LNCAP (cell line): ENCODE results near the gene CNOT2.

Experiments
- TF ChIP-seq, protein P1 (sequence below): fragments of 450-650 bp; IDR thresholded peaks from 2 replicates; pipeline ENCODE4 v1.5.1; 2017; ENCODE audit warnings: mild to moderate bottlenecking

CNOT2 gene

DNA sequence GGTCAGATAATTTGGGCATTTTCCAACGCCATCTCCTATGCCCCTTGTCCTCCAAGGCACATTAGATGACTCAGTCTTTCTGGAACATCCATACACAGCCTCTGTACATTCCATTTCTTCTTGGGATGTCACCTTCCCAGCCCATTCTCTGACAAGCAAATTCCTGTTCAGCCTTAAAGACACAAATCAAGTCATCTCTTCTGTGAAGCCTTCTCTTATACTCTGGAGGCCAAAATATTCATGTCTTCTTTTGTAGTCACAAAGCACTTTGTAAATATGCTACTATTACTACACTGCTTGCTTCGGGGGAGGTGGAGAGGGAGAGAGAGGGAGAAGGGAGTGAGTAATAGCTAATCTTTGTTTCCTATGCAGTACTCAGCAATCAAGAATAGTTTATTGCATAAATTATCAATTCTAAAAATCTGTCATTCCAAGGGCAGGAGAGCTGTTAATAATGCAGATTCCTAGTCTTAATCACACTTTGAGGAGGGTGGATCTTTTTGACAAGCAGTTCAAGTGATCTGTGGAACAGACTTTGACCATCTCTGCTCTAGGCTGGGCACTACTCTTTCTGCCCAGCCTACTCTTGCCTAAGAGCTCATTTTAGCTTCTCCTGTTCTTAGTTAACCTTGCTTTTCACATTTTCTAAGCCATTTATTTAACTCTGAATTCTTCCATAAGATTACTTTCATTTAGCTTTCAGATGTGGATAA is 150.7 kb downstream of the CNOT2 start:
- TF ChIP-seq, protein P1, sequence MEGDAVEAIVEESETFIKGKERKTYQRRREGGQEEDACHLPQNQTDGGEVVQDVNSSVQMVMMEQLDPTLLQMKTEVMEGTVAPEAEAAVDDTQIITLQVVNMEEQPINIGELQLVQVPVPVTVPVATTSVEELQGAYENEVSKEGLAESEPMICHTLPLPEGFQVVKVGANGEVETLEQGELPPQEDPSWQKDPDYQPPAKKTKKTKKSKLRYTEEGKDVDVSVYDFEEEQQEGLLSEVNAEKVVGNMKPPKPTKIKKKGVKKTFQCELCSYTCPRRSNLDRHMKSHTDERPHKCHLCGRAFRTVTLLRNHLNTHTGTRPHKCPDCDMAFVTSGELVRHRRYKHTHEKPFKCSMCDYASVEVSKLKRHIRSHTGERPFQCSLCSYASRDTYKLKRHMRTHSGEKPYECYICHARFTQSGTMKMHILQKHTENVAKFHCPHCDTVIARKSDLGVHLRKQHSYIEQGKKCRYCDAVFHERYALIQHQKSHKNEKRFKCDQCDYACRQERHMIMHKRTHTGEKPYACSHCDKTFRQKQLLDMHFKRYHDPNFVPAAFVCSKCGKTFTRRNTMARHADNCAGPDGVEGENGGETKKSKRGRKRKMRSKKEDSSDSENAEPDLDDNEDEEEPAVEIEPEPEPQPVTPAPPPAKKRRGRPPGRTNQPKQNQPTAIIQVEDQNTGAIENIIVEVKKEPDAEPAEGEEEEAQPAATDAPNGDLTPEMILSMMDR: no peak

DNA sequence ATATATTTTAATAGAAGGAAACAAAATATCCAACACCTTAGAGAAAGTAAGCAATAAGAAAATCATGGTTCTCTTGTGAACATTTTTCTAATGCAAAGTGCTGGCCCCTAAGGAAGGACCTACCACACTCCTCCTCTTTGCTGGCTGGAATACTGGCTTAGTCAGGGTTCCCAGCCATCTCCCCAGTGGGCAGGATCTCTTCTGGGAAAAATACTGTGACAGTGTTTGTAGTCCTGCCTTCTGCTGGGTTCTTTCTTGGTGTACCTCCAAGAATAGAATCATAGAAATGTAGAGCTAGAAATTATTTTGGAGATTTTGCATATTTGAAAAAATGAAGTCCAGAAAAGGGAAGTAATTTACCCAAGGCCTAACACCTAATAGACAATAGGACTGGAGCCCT is 154.8 kb downstream of the CNOT2 start:
- TF ChIP-seq, protein P1: no peak

DNA sequence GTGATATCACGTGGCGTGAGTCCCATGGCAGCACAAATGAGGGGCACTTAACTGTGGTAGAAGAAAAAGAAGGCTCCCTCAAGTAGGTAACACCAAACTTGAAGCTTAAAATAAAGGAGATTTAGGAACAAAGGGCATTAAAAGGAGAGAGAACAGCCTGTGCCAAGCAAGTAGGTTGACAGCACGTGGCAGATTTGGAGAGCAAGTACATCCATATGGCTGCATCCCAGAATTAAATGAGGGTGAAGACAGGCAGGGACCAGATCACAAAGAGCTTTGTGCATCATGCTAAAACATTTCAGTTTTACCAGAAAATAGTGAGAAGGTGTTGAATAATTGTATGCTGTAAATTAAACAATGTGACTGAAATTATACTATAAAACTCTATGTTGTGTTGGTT is 155.6 kb downstream of the CNOT2 start:
- TF ChIP-seq, protein P1: no peak

DNA sequence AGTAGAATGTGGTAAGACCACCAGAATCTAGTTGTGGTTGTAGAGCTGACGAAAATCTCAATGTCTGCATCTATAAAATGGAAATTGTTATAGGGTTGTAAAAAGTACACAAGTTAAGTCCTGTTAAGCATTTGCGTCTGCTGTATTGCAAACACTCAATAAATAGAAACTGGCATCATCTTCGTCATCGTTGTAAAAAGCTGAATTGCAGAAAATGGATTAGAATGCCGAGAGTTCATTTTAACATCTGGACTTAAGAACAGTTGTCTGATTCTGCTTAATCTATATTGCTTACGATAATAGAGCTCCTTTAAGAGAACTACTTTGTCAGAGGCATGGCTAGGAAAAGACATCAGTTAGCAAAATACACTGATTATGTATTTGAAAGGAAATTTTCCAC is 156.1 kb downstream of the CNOT2 start:
- TF ChIP-seq, protein P1: no peak

DNA sequence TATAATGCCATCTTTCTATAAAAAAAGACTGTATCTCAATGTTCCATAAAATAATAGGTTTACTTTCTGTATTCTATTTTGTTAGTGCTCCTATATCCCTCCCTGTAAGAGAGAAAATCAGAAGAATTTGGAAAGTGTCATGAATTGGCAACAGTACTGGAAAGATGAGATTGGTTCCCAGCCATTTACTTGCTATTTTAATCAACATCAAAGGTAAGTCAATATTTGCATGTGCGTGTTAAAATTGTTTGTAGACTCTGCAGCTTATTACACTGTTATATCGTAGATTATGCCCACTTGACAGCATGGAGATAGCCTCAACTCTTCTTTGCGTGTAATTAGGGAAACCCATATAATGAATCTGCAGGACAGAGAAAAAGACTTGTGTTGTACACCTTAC is 156.9 kb downstream of the CNOT2 start:
- TF ChIP-seq, protein P1: no peak

DNA sequence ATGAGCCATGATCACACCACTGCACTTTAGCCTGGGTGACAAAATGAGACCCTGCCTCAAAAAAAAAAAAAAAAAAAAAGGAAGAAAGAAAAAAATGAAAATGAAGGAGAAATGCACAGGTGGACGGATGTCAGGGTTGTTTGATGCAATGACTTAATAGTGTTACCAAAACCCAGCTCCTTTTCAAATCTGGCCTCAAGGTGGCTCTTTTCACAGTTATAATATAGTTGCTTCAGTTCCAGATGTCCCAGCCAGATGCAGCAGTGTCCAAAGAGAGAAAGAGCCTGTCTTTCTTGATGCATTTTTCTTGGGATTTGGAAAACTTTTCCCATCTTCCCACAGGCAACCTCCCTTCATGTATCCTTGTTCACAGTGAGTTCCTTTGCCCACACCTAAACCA is 159.4 kb downstream of the CNOT2 start:
- TF ChIP-seq, protein P1: 0 out of 2 replicates have a peak, but pooled peaks have one; percentile 19

DNA sequence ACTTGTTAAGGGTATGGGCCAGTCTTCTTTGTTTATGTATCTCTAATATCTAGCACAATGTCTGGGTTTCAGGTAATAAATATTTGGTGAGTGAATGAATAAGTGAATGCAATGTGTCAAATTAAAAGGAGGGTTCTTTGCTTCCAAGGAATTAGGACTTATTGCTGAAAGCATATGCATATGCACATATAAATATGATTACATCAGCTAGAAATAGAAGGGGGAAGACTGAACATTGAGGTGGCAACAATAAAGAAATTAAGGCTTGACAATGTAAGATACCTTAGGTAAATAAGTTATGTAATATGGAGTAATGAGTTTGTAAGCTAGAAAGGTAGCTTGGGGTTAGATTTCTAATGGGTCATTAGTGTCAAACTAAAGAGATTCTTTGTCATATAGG is 160.6 kb downstream of the CNOT2 start:
- TF ChIP-seq, protein P1: no peak
